IMR-90 (cell line): ENCODE measurements around the gene THRAP3. TPM values are rescaled to one million over a fixed set of nuclear protein-coding genes. Genes with fewer than 3 reads are reported as not detected.

ENCODE experiments used
- ATAC-seq: fragments of 200-7000 bp; cut with Tn5 transposase; 2 replicates; pipeline ENCODE4 v1.9.1; 2020; ENCODE audit warnings: low read depth, mild to moderate bottlenecking, moderate library complexity
- BruUV-seq: library from RNA; stranded (reverse); fragments of 400-500 nt; replicated peaks from 2 replicates; lab custom pipeline; 2021; lab: Mats Ljungman, UMichigan
- CTCF ChIA-PET: fragments of 300-600 bp; formaldehyde crosslinking; extraction: SDS; loops from one replicate; lab custom pipeline; 2021; ENCODE audit warnings: antibody characterized with exemption; lab: Yijun Ruan, JAX
- POLR2A ChIA-PET: fragments of 300-600 bp; sonication (Branson Sonifier 250); formaldehyde crosslinking; loops from one replicate; lab custom pipeline; 2022; ENCODE audit warnings: antibody characterized with exemption; ENCODE audit not compliant: unreplicated experiment; lab: Charles Lee
- DNase-seq: peaks from one replicate; pipeline ENCODE4 v3.0.0; 2013
- H2AFZ ChIP-seq: replicated peaks from 2 replicates; pipeline ENCODE3; 2013; ENCODE audit warnings: low read length, mild to moderate bottlenecking; ENCODE audit not compliant: poor library complexity
- H2AK5ac ChIP-seq: 2 replicates; pipeline ENCODE4 v1.6.1; 2013; ENCODE audit warnings: low read depth, low read length, inconsistent platforms
- H2AK9ac ChIP-seq: replicated peaks from 2 replicates; pipeline ENCODE3; 2013; ENCODE audit warnings: mild to moderate bottlenecking, low read depth, low read length, moderate library complexity; ENCODE audit not compliant: poor library complexity
- H2BK120ac ChIP-seq: 2 replicates; pipeline ENCODE4 v1.6.1; 2013; ENCODE audit warnings: low read depth, low read length, inconsistent platforms
- H2BK15ac ChIP-seq: 3 replicates; pipeline ENCODE4 v1.6.1; 2013; ENCODE audit warnings: low read depth, low read length, inconsistent platforms
- H2BK20ac ChIP-seq: 2 replicates; pipeline ENCODE4 v1.6.1; 2013; ENCODE audit warnings: low read depth, mild to moderate bottlenecking, inconsistent platforms, low read length, moderate library complexity
- H2BK5ac ChIP-seq: 2 replicates; pipeline ENCODE4 v1.6.1; 2013; ENCODE audit warnings: mild to moderate bottlenecking, low read depth, low read length, inconsistent platforms; ENCODE audit not compliant: poor library complexity, severe bottlenecking
- H3K14ac ChIP-seq: replicated peaks from 2 replicates; pipeline ENCODE4 v1.6.1; 2013; ENCODE audit warnings: low read depth, low read length, inconsistent platforms
- H3K18ac ChIP-seq: 2 replicates; pipeline ENCODE4 v1.6.1; 2013; ENCODE audit warnings: low read depth, low read length, control low read depth
- H3K23ac ChIP-seq: 2 replicates; pipeline ENCODE4 v1.6.1; 2013; ENCODE audit warnings: low read depth, low read length, inconsistent platforms
- H3K27ac ChIP-seq: 2 replicates; pipeline ENCODE4 v1.5.1; 2013; ENCODE audit warnings: mild to moderate bottlenecking, control low read depth, low read length; ENCODE audit not compliant: insufficient read depth
- H3K27me3 ChIP-seq: 2 replicates; pipeline ENCODE4 v1.6.1; 2013; ENCODE audit warnings: low read length; ENCODE audit not compliant: control insufficient read depth, insufficient read depth
- H3K36me3 ChIP-seq: 2 replicates; pipeline ENCODE4 v1.6.1; 2013; ENCODE audit warnings: low read length, mixed read lengths; ENCODE audit not compliant: control insufficient read depth, insufficient read depth
- H3K4ac ChIP-seq: 2 replicates; pipeline ENCODE4 v1.6.1; 2013; ENCODE audit warnings: low read depth, low read length, inconsistent platforms
- H3K4me1 ChIP-seq: 2 replicates; pipeline ENCODE4 v1.6.1; 2013; ENCODE audit warnings: low read length, mixed read lengths; ENCODE audit not compliant: control insufficient read depth, insufficient read depth
- H3K4me2 ChIP-seq: 2 replicates; pipeline ENCODE4 v1.6.1; 2013; ENCODE audit warnings: low read depth, mild to moderate bottlenecking, control low read depth, low read length, moderate library complexity
- H3K4me3 ChIP-seq: 2 replicates; pipeline ENCODE4 v1.5.1; 2013; ENCODE audit warnings: low read depth, mild to moderate bottlenecking, control low read depth, low read length, moderate library complexity; ENCODE audit not compliant: insufficient read depth
- H3K56ac ChIP-seq: 2 replicates; pipeline ENCODE4 v1.6.1; 2013; ENCODE audit warnings: low read length, inconsistent platforms; ENCODE audit not compliant: insufficient read depth; ENCODE audit errors: extremely low read depth
- H3K79me1 ChIP-seq, 2 experiments: 2 replicates each; pipeline ENCODE4 v1.6.1; 2013; ENCODE audit warnings: low read length in 2 of 2, inconsistent platforms in 1 of 2, low read depth in 1 of 2
- H3K9ac ChIP-seq: 2 replicates; pipeline ENCODE4 v1.6.1; 2013; ENCODE audit warnings: low read depth, low read length, control low read depth
- H3K9me1 ChIP-seq: 2 replicates; pipeline ENCODE4 v1.6.1; 2013; ENCODE audit warnings: low read length, inconsistent platforms; ENCODE audit not compliant: insufficient read depth
- H3K9me3 ChIP-seq: 2 replicates; pipeline ENCODE4 v1.6.1; 2013; ENCODE audit warnings: low read length; ENCODE audit not compliant: control insufficient read depth, insufficient read depth
- H4K20me1 ChIP-seq: 2 replicates; pipeline ENCODE4 v1.6.1; 2013; ENCODE audit warnings: low read length, inconsistent platforms; ENCODE audit not compliant: insufficient read depth
- H4K5ac ChIP-seq: 2 replicates; pipeline ENCODE4 v1.6.1; 2013; ENCODE audit warnings: mild to moderate bottlenecking, low read depth, low read length, control low read depth
- H4K8ac ChIP-seq, 2 experiments: 2 replicates each; pipeline ENCODE4 v1.6.1; 2013; ENCODE audit warnings: low read depth in 2 of 2, low read length in 2 of 2, control low read depth in 1 of 2, inconsistent platforms in 1 of 2
- H4K91ac ChIP-seq: 2 replicates; pipeline ENCODE4 v1.6.1; 2013; ENCODE audit warnings: low read depth, low read length, inconsistent platforms; ENCODE audit not compliant: insufficient read depth
- RAD21 ChIP-seq: IDR thresholded peaks from 2 replicates; pipeline ENCODE4 v1.6.1; 2012; ENCODE audit warnings: low read length, improper control_type of control experiment
- WGBS, 2 experiments: methylation state at CpG; one replicate each; pipeline versions ENCODE4 v1.1.5 to v1.1.7; 2013; ENCODE audit warnings: missing lambda C conversion rate in 2 of 2; ENCODE audit not compliant: insufficient read length in 1 of 2; ENCODE audit errors: extremely low coverage in 2 of 2; 5-methylcytosine and 5-hydroxymethylcytosine counted together
- dilution Hi-C: fragments of 300-500 bp; cut with HindIII; formaldehyde crosslinking; loops from one replicate; pipeline ENCODE4 v1.14.3; 2018; ENCODE audit warnings: low sequenced_read_pairs; ENCODE audit not compliant: unreplicated experiment
- in situ Hi-C: fragments of 300-500 bp; cut with MboI; formaldehyde crosslinking; loops from 3 replicates; pipeline ENCODE4 v1.14.3; 2019; ENCODE audit warnings: low sequenced_read_pairs, inconsistent platforms, mixed read lengths
- intact Hi-C: fragments of 100-400 bp; cut with micrococcal nuclease; formaldehyde crosslinking; loops from 2 replicates; pipeline ENCODE4 v1.10.0; 2022
- polyA plus RNA-seq, 3 experiments: library from polyadenylated mRNA; depleted of rRNA; stranded (reverse); fragments of >200 nt; gene quantifications; 2 replicates each; pipeline ENCODE4 v1.2.3, GENCODE V29; 2012; ENCODE audit warnings: low replicate concordance in 1 of 3
- total RNA-seq: library from RNA; depleted of rRNA; stranded (reverse); fragments of >200 nt; gene quantifications from 2 replicates; pipeline ENCODE4 v1.2.3, GENCODE V29; 2012

The THRAP3 gene
- total and polyA plus RNA-seq, 2 of the 4 experiments (the other 2 are of a cell fraction), result 60.6 to 66.5 TPM

GRCh38 chr1:36345353-36345752 is 121.1 kb downstream of the THRAP3 start:
- H4K8ac ChIP-seq, result no peak overlapping the region
- H3K23ac ChIP-seq, result no peak overlapping the region
- H2BK5ac ChIP-seq, result no peak overlapping the region
- DNase-seq (no peak), ATAC-seq (no peak)
- intact Hi-C loops, result no loop called here
- H2AFZ ChIP-seq, result no peak overlapping the region
- no peak overlapping the region for H2AK5ac ChIP-seq
- H2AK9ac ChIP-seq, result peak overlapping the region; percentile 17
- peaks cover 22% of the 10 kb centered on the region for H3K9me1 ChIP-seq
- no peak overlapping the region for H4K5ac ChIP-seq
- CTCF ChIA-PET, result no interaction called here
- no peak overlapping the region for H3K56ac ChIP-seq
- H3K18ac ChIP-seq, result no peak overlapping the region
- peaks cover 10 to 61% of the 10 kb centered on the region in 2 experiments; a peak in 3 of 4 replicates for H3K79me1 ChIP-seq
- POLR2A ChIA-PET, result no interaction called here
- H3K4me2 ChIP-seq, result no peak overlapping the region
- no peaks in the 10 kb centered on the region for H3K27me3 ChIP-seq
- no peak overlapping the region for H3K9ac ChIP-seq
- no peaks in the 10 kb centered on the region for H4K20me1 ChIP-seq
- H2BK20ac ChIP-seq, result no peak overlapping the region
- H3K36me3 ChIP-seq, result peaks cover 70% of the 10 kb centered on the region
- no peak overlapping the region for H3K4me3 ChIP-seq
- H3K27ac ChIP-seq, result no peak overlapping the region
- H3K4me1 ChIP-seq, result peaks cover 25% of the 10 kb centered on the region
- WGBS, 2 experiments, result 90% methylated on average over 2 of the region's 7 CpGs; no CpG with 5 or more reads in 1 of the 2 experiments
- H4K91ac ChIP-seq, result no peak overlapping the region
- dilution Hi-C loops, result no loop called here
- H2BK15ac ChIP-seq, result no peak overlapping the region
- TF ChIP-seq RAD21, result no peak
- H2BK120ac ChIP-seq, result no peak overlapping the region
- no TSS peak for BruUV-seq
- no peaks in the 10 kb centered on the region for H3K9me3 ChIP-seq
- in situ Hi-C loops, result no loop called here
- H3K4ac ChIP-seq, result no peak overlapping the region
- H3K14ac ChIP-seq, result no peak overlapping the region
